Stimulated activated effector memory CD8-positive, alpha-beta T cell treated with anti-CD3 and anti-CD28 coated beads, Interleukin-12 subunit alpha, Interleukin-12 subunit beta, amount 100 ng/mL, for 72 hours (primary cell): ENCODE data around the gene TOMM20.
"Not testable (repeated sequence)": the region's sequence is repeated elsewhere in the genome, so short reads cannot be mapped to it uniquely, and the experiment has no call there.

ENCODE experiments used
- ATAC-seq: fragments of 150-1000 bp; cut with Tn5 transposase; 2 replicates; pipeline ENCODE4 v1.10.0; 2021
- DNase-seq, 2 donors: peaks; one replicate each; pipeline ENCODE4 v3.0.0; 2021 to 2022; ENCODE audit warnings: low spot score in 2 of 2
- H3K27ac Mint-ChIP-seq: one replicate; pipeline ENCODE4 v1.8.0; 2022; ENCODE audit warnings: mild to moderate bottlenecking, mixed read lengths
- H3K36me3 Mint-ChIP-seq: one replicate; pipeline ENCODE4 v1.8.0; 2022; ENCODE audit warnings: mild to moderate bottlenecking, mixed read lengths
- H3K4me1 Mint-ChIP-seq: one replicate; pipeline ENCODE4 v1.8.0; 2022; ENCODE audit warnings: mixed read lengths
- H3K4me3 Mint-ChIP-seq: one replicate; pipeline ENCODE4 v1.8.0; 2022; ENCODE audit warnings: mild to moderate bottlenecking, mixed read lengths
- H3K9me3 Mint-ChIP-seq: one replicate; pipeline ENCODE4 v1.8.0; 2022; ENCODE audit warnings: mixed read lengths

TOMM20 gene

GRCh38 chr1:235128456-235129328 lies at the start of gene TOMM20:
Gene TOMM20, minus strand, starts transcription at chr1:235128837. Its CDS starts 122 bp downstream, at chr1:235128715.
- peak; percentile 97 for ATAC-seq
- DNase-seq, result peak; percentile 87 to 95
- peak within 1 kb of the TSS; percentile 98 for H3K27ac Mint-ChIP-seq
- H3K36me3 Mint-ChIP-seq, result peaks cover 98% of the 10 kb centered on the region
- H3K4me3 Mint-ChIP-seq, result peak within 1 kb of the TSS; percentile 100
- H3K9me3 Mint-ChIP-seq, result no peaks in the 10 kb centered on the region
- H3K4me1 Mint-ChIP-seq, result peaks cover 44% of the 10 kb centered on the region

GRCh38 chr1:235176486-235176885 lies 47.8 kb upstream of the TOMM20 start:
- ATAC-seq (no peak), DNase-seq (no peak)
- Mint-ChIP-seq H3K9me3 (no peaks in the 10 kb centered on the region), H3K36me3 (peaks cover 100% of the 10 kb centered on the region), H3K4me3 (no peak overlapping the region), H3K4me1 (peaks cover 4% of the 10 kb centered on the region), H3K27ac (no peak overlapping the region)

DNA sequence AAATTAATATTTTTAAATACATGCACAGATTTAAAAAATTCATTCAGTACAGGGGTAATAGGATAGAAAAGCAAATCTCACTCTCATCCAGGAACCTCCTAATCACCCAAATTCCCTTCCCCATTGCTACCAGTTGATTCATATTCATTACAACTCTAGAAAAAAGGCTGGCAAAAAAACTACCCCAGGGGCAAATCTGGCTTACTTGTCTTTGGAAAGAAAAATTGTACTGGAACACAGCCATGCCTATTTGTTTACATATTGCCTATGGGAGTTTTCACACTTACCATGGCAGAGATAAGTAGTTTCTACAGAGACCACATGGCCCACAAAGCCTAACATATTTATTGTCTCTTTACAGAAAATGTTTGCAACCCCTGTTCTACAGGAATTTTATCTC lies 41.3 kb upstream of the TOMM20 start:
- Mint-ChIP-seq H3K4me1 (no peaks in the 10 kb centered on the region), H3K27ac (peak overlapping the region; percentile 40), H3K9me3 (no peaks in the 10 kb centered on the region), H3K4me3 (no peak overlapping the region), H3K36me3 (peaks cover 97% of the 10 kb centered on the region)
- DNase-seq, result no peak
- ATAC-seq, result no peak

DNA sequence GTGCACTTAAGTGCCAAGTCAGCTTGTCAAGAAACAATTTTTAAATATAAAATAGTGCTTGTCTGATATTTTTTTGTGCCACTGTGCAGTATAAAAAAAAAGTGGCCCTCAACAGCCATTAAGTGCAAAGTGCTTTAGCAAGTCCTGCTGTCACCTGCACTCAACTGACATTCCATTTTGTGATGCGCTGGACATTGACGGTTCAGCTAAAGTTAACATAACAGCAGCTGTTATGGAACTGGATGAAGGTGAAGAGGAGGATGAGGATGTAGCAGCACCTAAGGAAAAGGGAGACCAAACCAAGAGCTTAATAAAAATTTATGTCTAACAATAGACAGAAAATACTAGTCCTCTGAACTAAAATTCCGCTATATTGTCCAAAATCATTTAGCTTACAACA lies 39.7 kb upstream of the TOMM20 start:
- Mint-ChIP-seq H3K4me1 (no peaks in the 10 kb centered on the region), H3K4me3 (no peak overlapping the region), H3K27ac (peak overlapping the region; percentile 34), H3K36me3 (peaks cover 95% of the 10 kb centered on the region), H3K9me3 (no peaks in the 10 kb centered on the region)
- ATAC-seq (no peak), DNase-seq (no peak)

- H3K27ac Mint-ChIP-seq, result peak overlapping the region; percentile 96
- peaks cover 9% of the 10 kb centered on the region for H3K4me1 Mint-ChIP-seq
- H3K4me3 Mint-ChIP-seq, result no peak overlapping the region
- DNase-seq (peak in 1 of 2 donors; percentile 49), ATAC-seq (no peak)
- H3K9me3 Mint-ChIP-seq, result no peaks in the 10 kb centered on the region
- H3K36me3 Mint-ChIP-seq, result peaks cover 31% of the 10 kb centered on the region
Measured at GRCh38 chr1:235161685-235162327, 33.2 kb upstream of the TOMM20 start.

GRCh38 chr1:235160957-235161684 lies 32.5 kb upstream of the TOMM20 start, which contains the start of gene RBM34:
Gene RBM34, minus strand, starts transcription at chr1:235161250. Its CDS starts 24 bp downstream, at chr1:235161226.
- H3K4me1 Mint-ChIP-seq, result peaks cover 9% of the 10 kb centered on the region
- no peaks in the 10 kb centered on the region for H3K9me3 Mint-ChIP-seq
- DNase-seq (peak; percentile 87 to 96), ATAC-seq (peak; percentile 95)
- H3K4me3 Mint-ChIP-seq, result no peak within 1 kb of the TSS
- H3K36me3 Mint-ChIP-seq, result peaks cover 24% of the 10 kb centered on the region
- peak within 1 kb of the TSS; percentile 96 for H3K27ac Mint-ChIP-seq

DNA sequence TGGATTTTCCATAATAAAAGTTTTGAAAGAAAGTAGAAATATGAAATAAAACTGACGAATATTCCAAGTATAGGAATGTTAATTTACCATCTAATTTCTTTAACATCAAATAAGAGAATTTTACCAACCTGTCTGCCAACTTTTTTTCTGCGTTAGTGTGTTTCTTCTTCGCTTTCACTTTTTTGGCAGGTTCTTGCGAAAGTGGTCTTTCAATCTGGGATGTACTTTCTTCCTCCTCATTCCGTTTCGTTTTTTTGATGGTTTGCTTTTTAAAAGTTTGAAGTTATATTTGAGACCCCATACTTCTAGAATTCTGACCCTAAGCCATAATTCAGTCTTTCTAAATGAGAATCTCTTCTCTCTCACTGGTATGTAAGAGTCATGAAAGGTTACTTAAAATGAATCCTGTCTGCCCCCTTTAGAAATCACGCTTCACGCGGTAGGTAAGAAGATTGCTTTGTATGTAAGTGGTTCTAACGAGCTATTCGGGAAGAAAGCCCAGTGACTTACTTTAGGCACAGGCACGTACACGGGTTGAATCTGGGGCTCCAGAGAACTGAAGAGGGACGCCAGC lies 31.8 kb upstream of the TOMM20 start:
- Mint-ChIP-seq H3K36me3 (peaks cover 19% of the 10 kb centered on the region), H3K4me1 (peaks cover 9% of the 10 kb centered on the region), H3K9me3 (no peaks in the 10 kb centered on the region), H3K4me3 (no peak overlapping the region), H3K27ac (peak overlapping the region; percentile 96)
- ATAC-seq (peak; percentile 83), DNase-seq (no peak)

GRCh38 chr1:235159930-235160329 lies 31.3 kb upstream of the TOMM20 start:
- Mint-ChIP-seq H3K27ac (peak overlapping the region; percentile 96), H3K36me3 (peaks cover 14% of the 10 kb centered on the region)
- DNase-seq, result peak in 1 of 2 donors; percentile 43
- not testable (repeated sequence) for H3K4me3 Mint-ChIP-seq, H3K9me3 Mint-ChIP-seq, ATAC-seq, H3K4me1 Mint-ChIP-seq

- DNase-seq, result peak in 1 of 2 donors; percentile 33
- H3K9me3 Mint-ChIP-seq, H3K4me3 Mint-ChIP-seq, ATAC-seq, H3K36me3 Mint-ChIP-seq: not testable (repeated sequence)
- peaks cover 13% of the 10 kb centered on the region for H3K4me1 Mint-ChIP-seq
- peak overlapping the region; percentile 96 for H3K27ac Mint-ChIP-seq
Measured at GRCh38 chr1:235159284-235159683, 30.6 kb upstream of the TOMM20 start.

DNA sequence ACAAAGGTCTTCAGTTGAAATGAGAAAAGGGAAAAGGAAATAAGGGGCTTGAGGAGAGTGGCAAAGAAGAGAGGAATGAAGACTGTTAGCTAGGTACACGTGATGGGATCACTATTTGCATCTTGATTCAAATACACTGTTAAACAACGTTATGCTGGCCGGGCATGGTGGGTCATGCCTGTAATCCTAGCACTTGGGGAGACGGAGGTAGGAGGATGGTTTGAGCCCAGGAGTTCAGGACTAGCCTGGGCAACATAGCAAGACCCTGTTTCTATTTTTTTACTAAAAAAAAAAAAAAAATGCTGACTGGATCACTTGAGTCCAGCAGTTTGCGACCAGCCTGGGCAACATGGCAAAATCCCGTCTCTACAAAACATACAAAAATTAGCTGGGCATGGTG lies 30.0 kb upstream of the TOMM20 start:
- no peak overlapping the region for H3K4me3 Mint-ChIP-seq
- H3K4me1 Mint-ChIP-seq, result peaks cover 19% of the 10 kb centered on the region
- ATAC-seq, result no peak
- H3K36me3 Mint-ChIP-seq, result peaks cover 3% of the 10 kb centered on the region
- no peak overlapping the region for H3K27ac Mint-ChIP-seq
- no peaks in the 10 kb centered on the region for H3K9me3 Mint-ChIP-seq
- DNase-seq, result no peak

- Mint-ChIP-seq H3K27ac (no peak overlapping the region), H3K9me3 (no peaks in the 10 kb centered on the region), H3K4me3 (no peak overlapping the region), H3K36me3 (no peaks in the 10 kb centered on the region), H3K4me1 (peaks cover 21% of the 10 kb centered on the region)
- no peak for ATAC-seq
- peak in 1 of 2 donors; percentile 38 for DNase-seq
Measured at GRCh38 chr1:235157150-235157549, 28.5 kb upstream of the TOMM20 start.

DNA sequence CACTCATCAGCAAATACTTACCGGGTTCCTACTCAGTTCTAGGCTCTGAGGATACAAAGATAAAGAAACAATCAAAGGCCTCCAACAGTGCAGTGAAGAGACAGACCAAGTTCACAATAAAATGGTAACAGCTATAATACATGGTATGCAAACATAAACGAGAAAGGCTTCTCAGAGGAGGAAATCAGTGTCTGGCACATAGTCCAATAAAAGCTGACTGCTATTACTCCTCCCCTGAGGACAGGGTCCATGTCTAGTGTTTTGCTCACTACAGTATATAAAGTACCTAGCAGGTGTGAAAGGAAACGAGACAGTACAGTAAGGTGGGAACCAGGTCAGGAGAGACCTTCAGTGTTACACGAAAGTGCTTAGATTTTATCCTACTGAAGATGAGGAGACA lies 28.1 kb upstream of the TOMM20 start:
- no peak overlapping the region for H3K4me3 Mint-ChIP-seq
- no peaks in the 10 kb centered on the region for H3K36me3 Mint-ChIP-seq
- DNase-seq (no peak), ATAC-seq (no peak)
- no peaks in the 10 kb centered on the region for H3K9me3 Mint-ChIP-seq
- H3K4me1 Mint-ChIP-seq, result peaks cover 18% of the 10 kb centered on the region
- no peak overlapping the region for H3K27ac Mint-ChIP-seq

- Mint-ChIP-seq H3K4me3 (no peak overlapping the region), H3K9me3 (no peaks in the 10 kb centered on the region), H3K36me3 (no peaks in the 10 kb centered on the region), H3K4me1 (peaks cover 16% of the 10 kb centered on the region), H3K27ac (no peak overlapping the region)
- DNase-seq (no peak), ATAC-seq (no peak)
Measured at GRCh38 chr1:235156265-235156664, 27.6 kb upstream of the TOMM20 start.

GRCh38 chr1:235152235-235152634 lies 23.6 kb upstream of the TOMM20 start:
- no peaks in the 10 kb centered on the region for H3K36me3 Mint-ChIP-seq
- ATAC-seq (no peak), DNase-seq (no peak)
- no peaks in the 10 kb centered on the region for H3K9me3 Mint-ChIP-seq
- peaks cover 28% of the 10 kb centered on the region for H3K4me1 Mint-ChIP-seq
- H3K27ac Mint-ChIP-seq, result no peak overlapping the region
- no peak overlapping the region for H3K4me3 Mint-ChIP-seq

GRCh38 chr1:235151033-235151432 lies 22.4 kb upstream of the TOMM20 start:
- DNase-seq, result no peak
- Mint-ChIP-seq H3K4me1 (peaks cover 28% of the 10 kb centered on the region), H3K9me3 (no peaks in the 10 kb centered on the region), H3K4me3 (no peak overlapping the region), H3K36me3 (no peaks in the 10 kb centered on the region), H3K27ac (peak overlapping the region; percentile 38)
- ATAC-seq, result no peak
